DOHH2 (cell line): ENCODE data around the gene SAMD5.

ENCODE experiments used
- H3F3A ChIP-seq: fragments of 200-600 bp; sonication (generic), shearing (Covaris generic); 2 replicates; pipeline ENCODE4 v1.6.0; 2016; ENCODE audit warnings: antibody characterized with exemption, mild to moderate bottlenecking; ENCODE audit not compliant: control insufficient read depth, insufficient read depth
- H3K27ac ChIP-seq: fragments of 200-600 bp; sonication (generic); 2 replicates; pipeline ENCODE4 v1.5.1; 2014; ENCODE audit warnings: low read depth, mild to moderate bottlenecking, low read length, moderate library complexity
- H3K27me3 ChIP-seq: fragments of 200-600 bp; sonication (generic); 2 replicates; pipeline ENCODE4 v1.6.1; 2014; ENCODE audit warnings: mild to moderate bottlenecking, low read length, mixed read lengths; ENCODE audit not compliant: control insufficient read depth
- H3K36me3 ChIP-seq: fragments of 200-600 bp; sonication (generic); 2 replicates; pipeline ENCODE4 v1.6.1; 2014; ENCODE audit warnings: mild to moderate bottlenecking, low read length, moderate library complexity, mixed read lengths; ENCODE audit not compliant: control insufficient read depth
- H3K4me1 ChIP-seq: fragments of 200-600 bp; sonication (generic); 2 replicates; pipeline ENCODE4 v1.6.1; 2014; ENCODE audit warnings: mild to moderate bottlenecking, low read length, mixed read lengths; ENCODE audit not compliant: control insufficient read depth
- H3K4me2 ChIP-seq: fragments of 200-600 bp; sonication (generic); 2 replicates; pipeline ENCODE4 v1.6.0; 2014; ENCODE audit warnings: mild to moderate bottlenecking, low read length, moderate library complexity
- H3K4me3 ChIP-seq: fragments of 200-600 bp; sonication (generic); 2 replicates; pipeline ENCODE4 v1.5.1; 2014; ENCODE audit warnings: mild to moderate bottlenecking, low read length, mixed read lengths
- H3K79me2 ChIP-seq: fragments of 200-600 bp; sonication (generic); 2 replicates; pipeline ENCODE4 v1.6.1; 2014; ENCODE audit warnings: mild to moderate bottlenecking, low read length, mixed read lengths; ENCODE audit not compliant: control insufficient read depth
- H3K9me2 ChIP-seq: fragments of 200-600 bp; sonication (generic); replicated peaks from 2 replicates; pipeline ENCODE4 v1.6.1; 2014; ENCODE audit warnings: mild to moderate bottlenecking, low read length, mixed read lengths; ENCODE audit not compliant: control insufficient read depth
- H3K9me3 ChIP-seq: fragments of 200-600 bp; sonication (generic); 2 replicates; pipeline ENCODE4 v1.6.1; 2014; ENCODE audit warnings: antibody characterized with exemption, low read length, mixed read lengths; ENCODE audit not compliant: control insufficient read depth, insufficient read depth
- H4K20me1 ChIP-seq: fragments of 200-600 bp; sonication (generic); 2 replicates; pipeline ENCODE4 v1.6.0; 2014; ENCODE audit warnings: low read depth, mild to moderate bottlenecking, antibody characterized with exemption, low read length, moderate library complexity; ENCODE audit not compliant: control insufficient read depth, insufficient read depth
- EZH2phosphoT487 ChIP-seq: fragments of 200-600 bp; sonication (generic); IDR thresholded peaks from 2 replicates; pipeline ENCODE4 v1.6.1; 2017; ENCODE audit warnings: borderline replicate concordance, mild to moderate bottlenecking, antibody characterized with exemption, low read length, moderate library complexity, mixed read lengths
- TF ChIP-seq, protein P1 (sequence below): fragments of 200-600 bp; sonication (generic); IDR thresholded peaks from one replicate; pipeline ENCODE4 v1.5.1; 2014; ENCODE audit warnings: antibody characterized with exemption, mild to moderate bottlenecking, low read depth, low read length; ENCODE audit not compliant: poor library complexity, severe bottlenecking

The SAMD5 gene

DNA sequence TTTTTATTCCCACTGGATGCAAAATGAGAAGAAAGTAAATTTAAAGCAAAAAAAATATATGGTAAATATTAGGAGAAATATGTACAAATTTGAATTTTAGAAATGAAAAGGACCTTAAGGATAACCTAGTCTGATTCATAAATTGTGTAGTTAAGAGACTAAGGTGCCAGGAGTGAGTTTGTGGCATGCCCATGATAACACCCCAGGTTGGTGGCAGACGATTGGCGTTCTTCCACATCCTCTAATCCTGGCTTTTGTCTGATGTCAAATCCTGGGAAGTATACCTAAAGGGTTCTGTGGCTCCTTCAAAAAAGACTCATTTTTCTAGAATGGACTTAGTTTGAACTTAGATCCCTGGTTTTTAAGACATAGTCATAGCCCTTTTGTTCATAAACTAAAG lies 62.2 kb downstream of the SAMD5 start:
- Histone ChIP-seq H3K27me3 (no peaks in the 10 kb centered on the region), H3K4me3 (no peak overlapping the region), H3K79me2 (no peaks in the 10 kb centered on the region), H3F3A (no peaks in the 10 kb centered on the region), H4K20me1 (no peaks in the 10 kb centered on the region), H3K4me1 (peaks cover 4% of the 10 kb centered on the region), H3K36me3 (no peaks in the 10 kb centered on the region), H3K9me2 (no peaks in the 10 kb centered on the region), H3K4me2 (no peak overlapping the region), H3K27ac (no peak overlapping the region), H3K9me3 (no peaks in the 10 kb centered on the region)
- TF ChIP-seq, protein P1, sequence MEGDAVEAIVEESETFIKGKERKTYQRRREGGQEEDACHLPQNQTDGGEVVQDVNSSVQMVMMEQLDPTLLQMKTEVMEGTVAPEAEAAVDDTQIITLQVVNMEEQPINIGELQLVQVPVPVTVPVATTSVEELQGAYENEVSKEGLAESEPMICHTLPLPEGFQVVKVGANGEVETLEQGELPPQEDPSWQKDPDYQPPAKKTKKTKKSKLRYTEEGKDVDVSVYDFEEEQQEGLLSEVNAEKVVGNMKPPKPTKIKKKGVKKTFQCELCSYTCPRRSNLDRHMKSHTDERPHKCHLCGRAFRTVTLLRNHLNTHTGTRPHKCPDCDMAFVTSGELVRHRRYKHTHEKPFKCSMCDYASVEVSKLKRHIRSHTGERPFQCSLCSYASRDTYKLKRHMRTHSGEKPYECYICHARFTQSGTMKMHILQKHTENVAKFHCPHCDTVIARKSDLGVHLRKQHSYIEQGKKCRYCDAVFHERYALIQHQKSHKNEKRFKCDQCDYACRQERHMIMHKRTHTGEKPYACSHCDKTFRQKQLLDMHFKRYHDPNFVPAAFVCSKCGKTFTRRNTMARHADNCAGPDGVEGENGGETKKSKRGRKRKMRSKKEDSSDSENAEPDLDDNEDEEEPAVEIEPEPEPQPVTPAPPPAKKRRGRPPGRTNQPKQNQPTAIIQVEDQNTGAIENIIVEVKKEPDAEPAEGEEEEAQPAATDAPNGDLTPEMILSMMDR = no peak
- TF ChIP-seq EZH2phosphoT487 = no peak

DNA sequence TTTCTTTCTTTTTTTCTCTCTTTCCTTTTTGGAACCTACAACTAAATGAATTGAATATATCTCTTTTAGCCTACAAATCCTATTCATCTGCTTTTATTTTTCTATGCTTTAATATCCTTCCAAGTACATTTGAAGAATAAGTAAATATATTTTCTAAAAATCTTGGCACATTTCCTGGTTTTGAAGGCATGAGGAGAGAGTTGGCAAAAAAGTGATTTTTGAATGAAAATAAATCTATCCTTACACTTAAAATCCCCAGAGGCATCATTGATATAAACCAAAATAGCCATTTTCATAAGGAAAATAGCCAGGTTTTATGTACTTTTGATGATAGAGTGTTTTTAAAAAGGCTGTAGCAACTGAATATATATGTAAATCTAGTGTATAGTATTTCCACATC lies 69.0 kb downstream of the SAMD5 start:
- Histone ChIP-seq H3K9me3 (no peaks in the 10 kb centered on the region), H3K4me3 (no peak overlapping the region), H4K20me1 (no peaks in the 10 kb centered on the region), H3K4me1 (no peaks in the 10 kb centered on the region), H3K36me3 (no peaks in the 10 kb centered on the region), H3K27me3 (no peaks in the 10 kb centered on the region), H3K27ac (no peak overlapping the region), H3F3A (no peaks in the 10 kb centered on the region), H3K79me2 (no peaks in the 10 kb centered on the region), H3K9me2 (no peaks in the 10 kb centered on the region), H3K4me2 (no peak overlapping the region)
- no peak for TF ChIP-seq EZH2phosphoT487
- TF ChIP-seq, protein P1 = no peak

DNA sequence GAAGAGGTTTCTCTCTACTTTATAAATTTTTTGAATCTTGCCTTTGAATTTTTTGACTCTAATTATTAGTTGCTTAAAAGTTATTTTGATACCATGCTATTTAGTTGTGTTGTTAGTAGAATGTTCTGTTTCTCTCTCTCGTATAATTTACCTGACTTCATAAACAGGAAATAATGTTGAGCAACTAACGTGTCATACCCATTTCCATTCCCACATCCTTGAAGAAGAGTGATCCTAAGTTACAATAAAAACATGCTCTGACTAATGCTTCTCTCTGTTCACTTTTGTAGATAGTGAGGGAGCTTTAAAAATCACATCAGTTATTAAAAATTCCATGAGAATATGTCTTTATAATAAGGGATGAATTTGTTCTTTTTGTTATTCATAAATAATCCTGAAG lies 69.7 kb downstream of the SAMD5 start:
- Histone ChIP-seq H3K9me3 (no peaks in the 10 kb centered on the region), H3K9me2 (no peaks in the 10 kb centered on the region), H3K27ac (no peak overlapping the region), H3K27me3 (no peaks in the 10 kb centered on the region), H3K4me1 (no peaks in the 10 kb centered on the region), H3K79me2 (no peaks in the 10 kb centered on the region), H3F3A (no peaks in the 10 kb centered on the region), H3K36me3 (no peaks in the 10 kb centered on the region), H3K4me2 (no peak overlapping the region), H3K4me3 (no peak overlapping the region), H4K20me1 (no peaks in the 10 kb centered on the region)
- TF ChIP-seq, protein P1 = no peak
- TF ChIP-seq EZH2phosphoT487 = no peak

DNA sequence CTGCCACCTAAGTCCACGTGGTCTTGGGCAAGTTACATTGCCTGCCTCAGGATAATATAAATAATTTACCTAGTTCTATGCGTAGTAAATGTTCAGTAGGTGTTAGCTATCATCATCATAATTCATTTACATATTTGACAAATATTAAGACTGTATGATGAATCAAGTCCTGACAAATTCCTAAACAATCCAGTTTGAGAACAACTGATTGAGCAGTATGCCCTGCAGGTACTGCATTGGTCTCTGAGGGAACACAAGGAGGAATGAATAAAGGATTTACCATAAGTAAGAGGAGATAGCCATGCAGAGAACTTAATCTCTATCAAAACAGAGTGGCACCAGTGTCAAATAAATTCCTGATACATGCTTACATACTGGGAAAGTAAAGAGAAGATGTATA lies 70.4 kb downstream of the SAMD5 start:
- Histone ChIP-seq H3K4me3 (no peak overlapping the region), H3K36me3 (no peaks in the 10 kb centered on the region), H3F3A (no peaks in the 10 kb centered on the region), H3K9me3 (no peaks in the 10 kb centered on the region), H3K4me2 (no peak overlapping the region), H3K27ac (no peak overlapping the region), H4K20me1 (no peaks in the 10 kb centered on the region), H3K4me1 (no peaks in the 10 kb centered on the region), H3K27me3 (no peaks in the 10 kb centered on the region), H3K9me2 (no peaks in the 10 kb centered on the region), H3K79me2 (no peaks in the 10 kb centered on the region)
- TF ChIP-seq EZH2phosphoT487 = no peak
- TF ChIP-seq, protein P1 = no peak
